Upper lobe of left lung (tissue), 4 donors: ENCODE data around the gene TMCO5A.

Experiments used
- POLR2A ChIP-seq, 4 donors: fragments of 450-650 bp; IDR thresholded peaks; one replicate each; pipeline ENCODE4 v1.5.1; 2016 to 2017; ENCODE audit warnings: antibody characterized with exemption in 4 of 4, mild to moderate bottlenecking in 2 of 4
- POLR2AphosphoS5 ChIP-seq, 2 donors: sonication (generic); formaldehyde crosslinking; IDR thresholded peaks; one replicate each; pipeline ENCODE4 v1.5.1; 2017; ENCODE audit warnings: antibody characterized with exemption in 2 of 2
- TF ChIP-seq, protein P1 (sequence below), 6 experiments: fragments of 450-650 bp in 4 of 6; fragments of 200-600 bp in 2 of 6; sonication (generic) in 2 of 6; IDR thresholded peaks; one replicate each; pipeline ENCODE4 v1.5.1; 2016 to 2019; ENCODE audit warnings: antibody characterized with exemption in 6 of 6

DNA sequence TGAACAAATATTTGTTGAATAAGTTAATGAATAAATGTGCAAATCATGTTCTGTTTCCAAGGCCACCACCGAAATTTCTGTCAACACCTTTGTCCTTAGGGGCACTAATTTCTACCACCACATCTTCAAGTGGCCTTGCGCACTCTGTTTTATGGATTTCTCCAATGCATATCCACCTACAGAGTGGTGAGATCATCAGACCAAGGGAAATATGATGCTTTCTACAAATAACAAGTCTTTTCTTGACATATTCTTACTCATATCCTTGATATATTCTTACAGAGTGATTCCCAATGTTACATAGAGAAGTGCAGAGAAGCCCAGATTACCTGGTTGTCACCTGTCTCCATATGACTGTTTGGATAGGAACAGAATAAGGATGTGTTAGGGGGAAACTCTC lies 36.1 kb upstream of the TMCO5A start:
- TF ChIP-seq, protein P1, sequence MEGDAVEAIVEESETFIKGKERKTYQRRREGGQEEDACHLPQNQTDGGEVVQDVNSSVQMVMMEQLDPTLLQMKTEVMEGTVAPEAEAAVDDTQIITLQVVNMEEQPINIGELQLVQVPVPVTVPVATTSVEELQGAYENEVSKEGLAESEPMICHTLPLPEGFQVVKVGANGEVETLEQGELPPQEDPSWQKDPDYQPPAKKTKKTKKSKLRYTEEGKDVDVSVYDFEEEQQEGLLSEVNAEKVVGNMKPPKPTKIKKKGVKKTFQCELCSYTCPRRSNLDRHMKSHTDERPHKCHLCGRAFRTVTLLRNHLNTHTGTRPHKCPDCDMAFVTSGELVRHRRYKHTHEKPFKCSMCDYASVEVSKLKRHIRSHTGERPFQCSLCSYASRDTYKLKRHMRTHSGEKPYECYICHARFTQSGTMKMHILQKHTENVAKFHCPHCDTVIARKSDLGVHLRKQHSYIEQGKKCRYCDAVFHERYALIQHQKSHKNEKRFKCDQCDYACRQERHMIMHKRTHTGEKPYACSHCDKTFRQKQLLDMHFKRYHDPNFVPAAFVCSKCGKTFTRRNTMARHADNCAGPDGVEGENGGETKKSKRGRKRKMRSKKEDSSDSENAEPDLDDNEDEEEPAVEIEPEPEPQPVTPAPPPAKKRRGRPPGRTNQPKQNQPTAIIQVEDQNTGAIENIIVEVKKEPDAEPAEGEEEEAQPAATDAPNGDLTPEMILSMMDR (IDR thresholded peaks at IDR 0.05), result no peak
- TF ChIP-seq POLR2AphosphoS5 (IDR thresholded peaks at IDR 0.05) (no peak), POLR2A (IDR thresholded peaks at IDR 0.05) (no peak)
